SU-DHL-6 (cell line): ENCODE measurements around the gene ERBB4.

Experiments
- H2AFZ ChIP-seq: fragments of 200-600 bp; sonication (generic); 2 replicates; pipeline ENCODE4 v1.6.1; 2014; ENCODE audit warnings: low read depth, mild to moderate bottlenecking, moderate library complexity, mixed read lengths, antibody characterized with exemption, low read length; ENCODE audit not compliant: severe bottlenecking
- H3F3A ChIP-seq: fragments of 200-600 bp; shearing (Covaris generic); 2 replicates; pipeline ENCODE4 v1.6.0; 2016; ENCODE audit warnings: antibody characterized with exemption, mild to moderate bottlenecking; ENCODE audit not compliant: insufficient read depth
- H3K27ac ChIP-seq: fragments of 200-600 bp; sonication (generic); 2 replicates; pipeline ENCODE4 v1.5.1; 2016; ENCODE audit warnings: low read depth, mild to moderate bottlenecking, low read length, moderate library complexity, mixed read lengths
- H3K27me3 ChIP-seq: fragments of 200-600 bp; sonication (generic), shearing (Covaris generic); 2 replicates; pipeline ENCODE4 v1.6.0; 2014; ENCODE audit warnings: mild to moderate bottlenecking, low read length
- H3K36me3 ChIP-seq: fragments of 200-600 bp; sonication (generic); 2 replicates; pipeline ENCODE4 v1.6.1; 2014; ENCODE audit warnings: mild to moderate bottlenecking, low read length, mixed read lengths
- H3K4me2 ChIP-seq: fragments of 300-600, 200-600 bp; shearing (Covaris generic), sonication (generic); 2 replicates; pipeline ENCODE4 v1.6.0; 2014; ENCODE audit warnings: low read length, low read depth, mild to moderate bottlenecking; ENCODE audit not compliant: poor library complexity, severe bottlenecking
- H3K4me3 ChIP-seq: fragments of 200-600 bp; sonication (generic); 2 replicates; pipeline ENCODE4 v1.5.1; 2014; ENCODE audit warnings: antibody characterized with exemption, low read length, mild to moderate bottlenecking, mixed read lengths; ENCODE audit not compliant: insufficient read depth, poor library complexity, severe bottlenecking
- H3K79me2 ChIP-seq: fragments of 200-600 bp; sonication (generic); 2 replicates; pipeline ENCODE4 v1.6.1; 2014; ENCODE audit warnings: mild to moderate bottlenecking, low read length, moderate library complexity; ENCODE audit not compliant: insufficient read depth
- H3K9ac ChIP-seq: fragments of 200-600 bp; sonication (generic); 2 replicates; pipeline ENCODE4 v1.7.0; 2014; ENCODE audit warnings: mild to moderate bottlenecking, low read length
- H3K9me2 ChIP-seq: fragments of 200-600 bp; sonication (generic); replicated peaks from 2 replicates; pipeline ENCODE4 v1.6.1; 2014; ENCODE audit warnings: low read length; ENCODE audit not compliant: insufficient read depth
- H3K9me3 ChIP-seq: fragments of 200-600 bp; sonication (generic); 2 replicates; pipeline ENCODE4 v1.6.1; 2014; ENCODE audit warnings: low read length, mixed read lengths; ENCODE audit not compliant: insufficient read depth
- H4K20me1 ChIP-seq: fragments of 200-600 bp; sonication (generic); 2 replicates; pipeline ENCODE4 v1.6.1; 2014; ENCODE audit warnings: low read depth, mild to moderate bottlenecking, antibody characterized with exemption, low read length, moderate library complexity, mixed read lengths
- CTCF ChIP-seq: fragments of 200-600 bp; sonication (generic); IDR thresholded peaks from one replicate; pipeline ENCODE4 v1.5.1; 2017; ENCODE audit warnings: antibody characterized with exemption, mild to moderate bottlenecking, low read length, moderate library complexity; ENCODE audit not compliant: insufficient read depth, poor library complexity, severe bottlenecking
- EZH2phosphoT487 ChIP-seq: fragments of 200-600 bp; sonication (generic), shearing (Covaris generic); conservative IDR thresholded peaks from 2 replicates; pipeline ENCODE4 v1.6.1; 2018; ENCODE audit warnings: mild to moderate bottlenecking, antibody characterized with exemption, low read length, moderate library complexity, mixed read lengths

The ERBB4 gene

GRCh38 chr2:211745295-211746097 lies 793.1 kb downstream of the ERBB4 start:
- no peaks in the 10 kb centered on the region for H3K36me3 ChIP-seq
- H3K9ac ChIP-seq: no peak overlapping the region
- H3K27me3 ChIP-seq: no peaks in the 10 kb centered on the region
- H4K20me1 ChIP-seq: no peaks in the 10 kb centered on the region
- H3K79me2 ChIP-seq: no peaks in the 10 kb centered on the region
- no peak overlapping the region for H2AFZ ChIP-seq
- H3K9me3 ChIP-seq: no peaks in the 10 kb centered on the region
- H3K4me3 ChIP-seq: no peak overlapping the region
- H3K9me2 ChIP-seq: no peaks in the 10 kb centered on the region
- TF ChIP-seq CTCF (peak; percentile 64), EZH2phosphoT487 (no peak)
- H3K27ac ChIP-seq: no peak overlapping the region
- H3F3A ChIP-seq: no peaks in the 10 kb centered on the region
- H3K4me2 ChIP-seq: no peak overlapping the region

GRCh38 chr2:211744379-211744778 lies 794.2 kb downstream of the ERBB4 start:
- Histone ChIP-seq H2AFZ (no peak overlapping the region), H3K27ac (no peak overlapping the region), H3K4me3 (no peak overlapping the region)

GRCh38 chr2:211741966-211742365 lies 796.6 kb downstream of the ERBB4 start:
- Histone ChIP-seq H2AFZ (no peak overlapping the region), H3K9me2 (no peaks in the 10 kb centered on the region), H3K79me2 (no peaks in the 10 kb centered on the region), H4K20me1 (no peaks in the 10 kb centered on the region), H3K27me3 (no peaks in the 10 kb centered on the region), H3F3A (no peaks in the 10 kb centered on the region), H3K9me3 (no peaks in the 10 kb centered on the region), H3K9ac (no peak overlapping the region), H3K27ac (no peak overlapping the region), H3K36me3 (no peaks in the 10 kb centered on the region), H3K4me2 (no peak overlapping the region), H3K4me3 (no peak overlapping the region)
- TF ChIP-seq CTCF (no peak), EZH2phosphoT487 (no peak)

More at GRCh38 chr2:211744379-211744778, 794.2 kb downstream of the ERBB4 start:
- no peaks in the 10 kb centered on the region for H4K20me1 ChIP-seq
- TF ChIP-seq EZH2phosphoT487: no peak
- no peak for TF ChIP-seq CTCF
- H3K9ac ChIP-seq: no peak overlapping the region
- no peaks in the 10 kb centered on the region for H3F3A ChIP-seq
- no peaks in the 10 kb centered on the region for H3K27me3 ChIP-seq
- H3K36me3 ChIP-seq: no peaks in the 10 kb centered on the region
- no peak overlapping the region for H3K4me2 ChIP-seq
- H3K9me3 ChIP-seq: no peaks in the 10 kb centered on the region
- H3K79me2 ChIP-seq: no peaks in the 10 kb centered on the region
- no peaks in the 10 kb centered on the region for H3K9me2 ChIP-seq
